HepG2 (cell line): ENCODE results near the gene SLBP. TPM values are rescaled to one million over a fixed set of nuclear protein-coding genes. Genes with fewer than 3 reads are reported as not detected.

Experiments used
- ARID2 ChIP-seq: sonication (generic); formaldehyde crosslinking; IDR thresholded peaks from 2 replicates; pipeline ENCODE4 v1.8.1; 2022; ENCODE audit warnings: mild to moderate bottlenecking, missing genetic modification reagents, borderline replicate concordance
- CEBPG ChIP-seq: IDR thresholded peaks from 2 replicates; pipeline ENCODE4 v1.6.1; 2016
- MIXL1 ChIP-seq: IDR thresholded peaks from 2 replicates; pipeline ENCODE4 v1.6.1; 2016
- RFX5 ChIP-seq: IDR thresholded peaks from 2 replicates; pipeline ENCODE4 v1.6.1; 2011; ENCODE audit warnings: low read depth, low read length, improper control_type of control experiment
- SMYD3 ChIP-seq: sonication (generic); formaldehyde crosslinking; IDR thresholded peaks from 2 replicates; pipeline ENCODE4 v1.8.1; 2023; ENCODE audit warnings: mild to moderate bottlenecking, missing genetic modification reagents
- SRSF1 ChIP-seq: fragments of 200-400 bp; formaldehyde crosslinking; optimal IDR thresholded peaks from 2 replicates; pipeline ENCODE3; 2017; ENCODE audit warnings: mild to moderate bottlenecking, low read depth, low read length, moderate library complexity
- TCF7 ChIP-seq: sonication (generic); IDR thresholded peaks from 2 replicates; pipeline ENCODE4 v1.6.1; 2016; ENCODE audit warnings: antibody characterized with exemption, low read depth
- ZKSCAN5 ChIP-seq: sonication (generic); formaldehyde crosslinking; IDR thresholded peaks from 2 replicates; pipeline ENCODE4 v1.5.1; 2020; ENCODE audit warnings: mild to moderate bottlenecking, missing genetic modification reagents
- ZNF441 ChIP-seq: sonication (generic); formaldehyde crosslinking; IDR thresholded peaks from 2 replicates; pipeline ENCODE4 v1.7.0; 2021; ENCODE audit warnings: missing genetic modification reagents, borderline replicate concordance
- ZNF577 ChIP-seq: sonication (generic); formaldehyde crosslinking; IDR thresholded peaks from 2 replicates; pipeline ENCODE4 v1.4.0; 2020; ENCODE audit warnings: mild to moderate bottlenecking, low read depth, missing genetic modification reagents, borderline replicate concordance
- ZNF607 ChIP-seq: sonication (generic); formaldehyde crosslinking; IDR thresholded peaks from 2 replicates; pipeline ENCODE4 v1.5.1; 2020; ENCODE audit warnings: missing genetic modification reagents, mild to moderate bottlenecking, borderline replicate concordance
- ZNF703 ChIP-seq: sonication (generic); formaldehyde crosslinking; IDR thresholded peaks from 2 replicates; pipeline ENCODE4 v1.5.1; 2020; ENCODE audit warnings: missing genetic modification reagents, mild to moderate bottlenecking, moderate library complexity, borderline replicate concordance
- ZNF709 ChIP-seq: sonication (generic); formaldehyde crosslinking; IDR thresholded peaks from 2 replicates; pipeline ENCODE4 v1.5.0; 2020; ENCODE audit warnings: mild to moderate bottlenecking, missing genetic modification reagents
- polyA plus RNA-seq, 8 experiments: library from polyadenylated mRNA; depleted of rRNA in 3 of 8; stranded (reverse) in 7 of 8; unstranded in 1 of 8; fragments of >200 nt; fragmentation: Illumina TruSeq in 4 of 8; extraction: Trizol in 4 of 8; gene quantifications; 2 replicates each; pipeline versions ENCODE4 v1.2.1 to v1.2.3, GENCODE V29; 2011 to 2016; ENCODE audit warnings: low read depth in 4 of 8, missing spikeins in 1 of 8, mixed read lengths in 1 of 8; ENCODE audit not compliant: insufficient read depth in 1 of 8
- total RNA-seq, 5 experiments: library from RNA; depleted of rRNA; stranded (reverse); fragments of >200 nt; fragmentation: Illumina TruSeq; extraction: Trizol; gene quantifications; 2 replicates each; pipeline ENCODE4 v1.2.3, GENCODE V29; 2016; ENCODE audit warnings: low read depth in 1 of 5
- TF ChIP-seq, protein P1 (sequence below): sonication (generic); formaldehyde crosslinking; IDR thresholded peaks from 2 replicates; pipeline ENCODE4 v1.8.0; 2022; ENCODE audit warnings: mild to moderate bottlenecking, missing genetic modification reagents
- TF ChIP-seq, protein P2 (sequence below): sonication (generic); formaldehyde crosslinking; IDR thresholded peaks from 2 replicates; pipeline ENCODE4 v1.4.0; 2020; ENCODE audit warnings: mild to moderate bottlenecking, missing genetic modification reagents
- TF ChIP-seq, protein P3 (sequence below): sonication (generic); formaldehyde crosslinking; IDR thresholded peaks from 2 replicates; pipeline ENCODE4 v1.5.1; 2020; ENCODE audit warnings: mild to moderate bottlenecking, moderate library complexity, missing genetic modification reagents
- TF ChIP-seq, protein P4 (sequence below): sonication (generic); formaldehyde crosslinking; IDR thresholded peaks from 2 replicates; pipeline ENCODE4 v1.8.1; 2023; ENCODE audit warnings: mild to moderate bottlenecking, inconsistent platforms, moderate library complexity, missing genetic modification reagents, borderline replicate concordance
- TF ChIP-seq, protein P5 (sequence below): sonication (generic); formaldehyde crosslinking; IDR thresholded peaks from 2 replicates; pipeline ENCODE4 v1.4.0; 2020; ENCODE audit warnings: missing genetic modification reagents
- TF ChIP-seq, protein P6 (sequence below): sonication (generic); formaldehyde crosslinking; IDR thresholded peaks from 2 replicates; pipeline ENCODE4 v1.5.1; 2020; ENCODE audit warnings: missing genetic modification reagents, mild to moderate bottlenecking, borderline replicate concordance
- TF ChIP-seq, protein P7 (sequence below): sonication (generic); formaldehyde crosslinking; IDR thresholded peaks from 2 replicates; pipeline ENCODE4 v1.5.0; 2020; ENCODE audit warnings: missing genetic modification reagents

The SLBP gene
- total and polyA plus RNA-seq, 2 of the 13 experiments (the other 11 are each of a cell fraction or from before 2014, with no cell fraction given), result 43.9 to 104 TPM

DNA sequence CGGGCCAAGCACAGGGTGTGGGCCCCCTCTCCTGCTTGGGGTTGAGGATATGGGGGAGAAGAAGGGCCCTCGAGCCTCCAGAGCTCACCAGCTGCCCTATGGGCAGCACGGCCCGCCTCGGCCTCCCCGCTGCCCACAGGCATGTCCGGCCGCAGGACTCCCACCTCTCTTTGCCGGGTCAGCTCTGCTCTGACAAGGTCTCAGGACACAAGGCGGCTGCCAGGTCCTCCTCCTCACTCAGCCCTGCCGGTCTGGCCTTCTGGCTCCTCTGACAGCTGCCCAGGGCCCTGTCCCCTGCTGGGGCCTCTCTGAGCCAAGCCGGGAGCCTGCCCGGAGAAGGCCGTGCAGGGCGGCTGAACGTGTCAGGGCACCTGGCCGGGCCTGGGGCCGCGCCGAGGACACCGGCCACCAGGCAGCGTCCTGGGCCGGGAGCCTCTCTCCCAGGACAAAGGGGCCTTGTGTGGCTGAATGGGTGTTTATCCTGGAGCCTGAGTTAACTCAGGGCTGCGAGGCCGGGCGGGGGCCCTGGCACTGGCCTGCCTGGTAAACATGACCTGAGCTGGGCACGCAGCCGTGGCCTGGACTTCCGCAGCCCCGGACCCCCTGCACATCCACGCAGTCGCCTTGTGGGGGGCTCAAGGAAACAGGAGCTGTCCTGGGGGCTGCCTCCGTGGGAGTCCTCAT lies 34.9 kb upstream of the SLBP start (continued):
- TF ChIP-seq, protein P1, sequence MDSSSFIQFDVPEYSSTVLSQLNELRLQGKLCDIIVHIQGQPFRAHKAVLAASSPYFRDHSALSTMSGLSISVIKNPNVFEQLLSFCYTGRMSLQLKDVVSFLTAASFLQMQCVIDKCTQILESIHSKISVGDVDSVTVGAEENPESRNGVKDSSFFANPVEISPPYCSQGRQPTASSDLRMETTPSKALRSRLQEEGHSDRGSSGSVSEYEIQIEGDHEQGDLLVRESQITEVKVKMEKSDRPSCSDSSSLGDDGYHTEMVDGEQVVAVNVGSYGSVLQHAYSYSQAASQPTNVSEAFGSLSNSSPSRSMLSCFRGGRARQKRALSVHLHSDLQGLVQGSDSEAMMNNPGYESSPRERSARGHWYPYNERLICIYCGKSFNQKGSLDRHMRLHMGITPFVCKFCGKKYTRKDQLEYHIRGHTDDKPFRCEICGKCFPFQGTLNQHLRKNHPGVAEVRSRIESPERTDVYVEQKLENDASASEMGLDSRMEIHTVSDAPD, result peak; percentile 76
- TF ChIP-seq ZNF703 (peak; percentile 71; the same call in 1 of the 2 replicates), CEBPG (CRISPR knock-in tag) (no peak), ZNF441 (CRISPR knock-in tag) (no peak), MIXL1 (CRISPR knock-in tag) (no peak), RFX5 (no peak), TCF7 (no peak), ZNF577 (CRISPR knock-in tag) (no peak), ZKSCAN5 (CRISPR knock-in tag) (no peak), ARID2 (CRISPR knock-in tag) (peak; percentile 90), SMYD3 (no peak), ZNF709 (CRISPR knock-in tag) (no peak), SRSF1 (no peak), ZNF607 (CRISPR knock-in tag) (no peak)
- TF ChIP-seq, protein P2, sequence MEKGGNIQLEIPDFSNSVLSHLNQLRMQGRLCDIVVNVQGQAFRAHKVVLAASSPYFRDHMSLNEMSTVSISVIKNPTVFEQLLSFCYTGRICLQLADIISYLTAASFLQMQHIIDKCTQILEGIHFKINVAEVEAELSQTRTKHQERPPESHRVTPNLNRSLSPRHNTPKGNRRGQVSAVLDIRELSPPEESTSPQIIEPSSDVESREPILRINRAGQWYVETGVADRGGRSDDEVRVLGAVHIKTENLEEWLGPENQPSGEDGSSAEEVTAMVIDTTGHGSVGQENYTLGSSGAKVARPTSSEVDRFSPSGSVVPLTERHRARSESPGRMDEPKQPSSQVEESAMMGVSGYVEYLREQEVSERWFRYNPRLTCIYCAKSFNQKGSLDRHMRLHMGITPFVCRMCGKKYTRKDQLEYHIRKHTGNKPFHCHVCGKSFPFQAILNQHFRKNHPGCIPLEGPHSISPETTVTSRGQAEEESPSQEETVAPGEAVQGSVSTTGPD (CRISPR knock-in tag), result no peak
- TF ChIP-seq, protein P3, sequence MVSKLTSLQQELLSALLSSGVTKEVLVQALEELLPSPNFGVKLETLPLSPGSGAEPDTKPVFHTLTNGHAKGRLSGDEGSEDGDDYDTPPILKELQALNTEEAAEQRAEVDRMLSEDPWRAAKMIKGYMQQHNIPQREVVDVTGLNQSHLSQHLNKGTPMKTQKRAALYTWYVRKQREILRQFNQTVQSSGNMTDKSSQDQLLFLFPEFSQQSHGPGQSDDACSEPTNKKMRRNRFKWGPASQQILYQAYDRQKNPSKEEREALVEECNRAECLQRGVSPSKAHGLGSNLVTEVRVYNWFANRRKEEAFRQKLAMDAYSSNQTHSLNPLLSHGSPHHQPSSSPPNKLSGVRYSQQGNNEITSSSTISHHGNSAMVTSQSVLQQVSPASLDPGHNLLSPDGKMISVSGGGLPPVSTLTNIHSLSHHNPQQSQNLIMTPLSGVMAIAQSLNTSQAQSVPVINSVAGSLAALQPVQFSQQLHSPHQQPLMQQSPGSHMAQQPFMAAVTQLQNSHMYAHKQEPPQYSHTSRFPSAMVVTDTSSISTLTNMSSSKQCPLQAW (CRISPR knock-in tag), result peak; percentile 50; the same call in 1 of the 2 replicates
- TF ChIP-seq, protein P4, sequence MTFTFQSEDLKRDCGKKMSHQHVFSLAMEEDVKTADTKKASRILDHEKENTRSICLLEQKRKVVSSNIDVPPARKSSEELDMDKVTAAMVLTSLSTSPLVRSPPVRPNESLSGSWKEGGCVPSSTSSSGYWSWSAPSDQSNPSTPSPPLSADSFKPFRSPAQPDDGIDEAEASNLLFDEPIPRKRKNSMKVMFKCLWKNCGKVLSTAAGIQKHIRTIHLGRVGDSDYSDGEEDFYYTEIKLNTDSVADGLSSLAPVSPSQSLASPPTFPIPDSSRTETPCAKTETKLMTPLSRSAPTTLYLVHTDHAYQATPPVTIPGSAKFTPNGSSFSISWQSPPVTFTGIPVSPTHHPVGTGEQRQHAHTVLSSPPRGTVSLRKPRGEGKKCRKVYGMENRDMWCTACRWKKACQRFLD (CRISPR knock-in tag), result no peak
- TF ChIP-seq, protein P5, sequence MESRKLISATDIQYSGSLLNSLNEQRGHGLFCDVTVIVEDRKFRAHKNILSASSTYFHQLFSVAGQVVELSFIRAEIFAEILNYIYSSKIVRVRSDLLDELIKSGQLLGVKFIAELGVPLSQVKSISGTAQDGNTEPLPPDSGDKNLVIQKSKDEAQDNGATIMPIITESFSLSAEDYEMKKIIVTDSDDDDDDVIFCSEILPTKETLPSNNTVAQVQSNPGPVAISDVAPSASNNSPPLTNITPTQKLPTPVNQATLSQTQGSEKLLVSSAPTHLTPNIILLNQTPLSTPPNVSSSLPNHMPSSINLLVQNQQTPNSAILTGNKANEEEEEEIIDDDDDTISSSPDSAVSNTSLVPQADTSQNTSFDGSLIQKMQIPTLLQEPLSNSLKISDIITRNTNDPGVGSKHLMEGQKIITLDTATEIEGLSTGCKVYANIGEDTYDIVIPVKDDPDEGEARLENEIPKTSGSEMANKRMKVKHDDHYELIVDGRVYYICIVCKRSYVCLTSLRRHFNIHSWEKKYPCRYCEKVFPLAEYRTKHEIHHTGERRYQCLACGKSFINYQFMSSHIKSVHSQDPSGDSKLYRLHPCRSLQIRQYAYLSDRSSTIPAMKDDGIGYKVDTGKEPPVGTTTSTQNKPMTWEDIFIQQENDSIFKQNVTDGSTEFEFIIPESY (CRISPR knock-in tag), result no peak
- TF ChIP-seq, protein P6, sequence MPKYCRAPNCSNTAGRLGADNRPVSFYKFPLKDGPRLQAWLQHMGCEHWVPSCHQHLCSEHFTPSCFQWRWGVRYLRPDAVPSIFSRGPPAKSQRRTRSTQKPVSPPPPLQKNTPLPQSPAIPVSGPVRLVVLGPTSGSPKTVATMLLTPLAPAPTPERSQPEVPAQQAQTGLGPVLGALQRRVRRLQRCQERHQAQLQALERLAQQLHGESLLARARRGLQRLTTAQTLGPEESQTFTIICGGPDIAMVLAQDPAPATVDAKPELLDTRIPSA, result no peak
- TF ChIP-seq, protein P7, sequence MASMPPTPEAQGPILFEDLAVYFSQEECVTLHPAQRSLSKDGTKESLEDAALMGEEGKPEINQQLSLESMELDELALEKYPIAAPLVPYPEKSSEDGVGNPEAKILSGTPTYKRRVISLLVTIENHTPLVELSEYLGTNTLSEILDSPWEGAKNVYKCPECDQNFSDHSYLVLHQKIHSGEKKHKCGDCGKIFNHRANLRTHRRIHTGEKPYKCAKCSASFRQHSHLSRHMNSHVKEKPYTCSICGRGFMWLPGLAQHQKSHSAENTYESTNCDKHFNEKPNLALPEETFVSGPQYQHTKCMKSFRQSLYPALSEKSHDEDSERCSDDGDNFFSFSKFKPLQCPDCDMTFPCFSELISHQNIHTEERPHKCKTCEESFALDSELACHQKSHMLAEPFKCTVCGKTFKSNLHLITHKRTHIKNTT (CRISPR knock-in tag), result no peak
